Measurements from ENCODE around the gene DNAI4.

DNA sequence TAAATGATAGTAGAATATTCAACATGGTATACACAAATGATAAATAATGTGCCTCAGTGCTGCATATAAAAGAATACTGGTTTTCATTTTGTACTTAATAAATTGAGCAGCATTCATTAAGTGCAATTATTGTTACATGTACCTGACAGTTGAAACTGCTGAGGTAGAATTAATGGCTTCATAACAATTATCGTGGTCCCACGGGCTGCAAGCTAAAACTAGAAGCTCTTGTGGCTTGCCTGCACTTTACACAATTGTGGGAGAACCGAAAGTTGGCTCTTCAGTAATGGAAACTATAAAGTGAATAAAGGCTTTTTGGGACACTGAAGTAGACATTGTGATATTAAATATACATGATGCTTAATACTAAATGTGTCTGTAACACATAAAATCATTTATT, 146.8 kb downstream of the DNAI4 start:
- TF ChIP-seq CTCF (IDR thresholded peaks at IDR 0.05) (no peak), POLR2AphosphoS5 (IDR thresholded peaks at IDR 0.05; ENCODE audit: low read depth, low read length) (no peak), SIN3A (IDR thresholded peaks at IDR 0.05; ENCODE audit: borderline replicate concordance, insufficient read depth, low read depth, low read length) (no peak), TCF7L2 (IDR thresholded peaks at IDR 0.05; ENCODE audit: low read depth, low read length) (no peak)
- TF ChIP-seq, protein P1, sequence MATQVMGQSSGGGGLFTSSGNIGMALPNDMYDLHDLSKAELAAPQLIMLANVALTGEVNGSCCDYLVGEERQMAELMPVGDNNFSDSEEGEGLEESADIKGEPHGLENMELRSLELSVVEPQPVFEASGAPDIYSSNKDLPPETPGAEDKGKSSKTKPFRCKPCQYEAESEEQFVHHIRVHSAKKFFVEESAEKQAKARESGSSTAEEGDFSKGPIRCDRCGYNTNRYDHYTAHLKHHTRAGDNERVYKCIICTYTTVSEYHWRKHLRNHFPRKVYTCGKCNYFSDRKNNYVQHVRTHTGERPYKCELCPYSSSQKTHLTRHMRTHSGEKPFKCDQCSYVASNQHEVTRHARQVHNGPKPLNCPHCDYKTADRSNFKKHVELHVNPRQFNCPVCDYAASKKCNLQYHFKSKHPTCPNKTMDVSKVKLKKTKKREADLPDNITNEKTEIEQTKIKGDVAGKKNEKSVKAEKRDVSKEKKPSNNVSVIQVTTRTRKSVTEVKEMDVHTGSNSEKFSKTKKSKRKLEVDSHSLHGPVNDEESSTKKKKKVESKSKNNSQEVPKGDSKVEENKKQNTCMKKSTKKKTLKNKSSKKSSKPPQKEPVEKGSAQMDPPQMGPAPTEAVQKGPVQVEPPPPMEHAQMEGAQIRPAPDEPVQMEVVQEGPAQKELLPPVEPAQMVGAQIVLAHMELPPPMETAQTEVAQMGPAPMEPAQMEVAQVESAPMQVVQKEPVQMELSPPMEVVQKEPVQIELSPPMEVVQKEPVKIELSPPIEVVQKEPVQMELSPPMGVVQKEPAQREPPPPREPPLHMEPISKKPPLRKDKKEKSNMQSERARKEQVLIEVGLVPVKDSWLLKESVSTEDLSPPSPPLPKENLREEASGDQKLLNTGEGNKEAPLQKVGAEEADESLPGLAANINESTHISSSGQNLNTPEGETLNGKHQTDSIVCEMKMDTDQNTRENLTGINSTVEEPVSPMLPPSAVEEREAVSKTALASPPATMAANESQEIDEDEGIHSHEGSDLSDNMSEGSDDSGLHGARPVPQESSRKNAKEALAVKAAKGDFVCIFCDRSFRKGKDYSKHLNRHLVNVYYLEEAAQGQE (IDR thresholded peaks at IDR 0.05; ENCODE audit: insufficient read depth in 1 of 2, low read depth in 2 of 2, low read length in 1 of 2): no peak

All from Panc1 (cell line).